K562 (cell line): ENCODE data around the gene XRCC2. TPM values are rescaled to one million over a fixed set of nuclear protein-coding genes. Genes with fewer than 3 reads are reported as not detected.

Experiments used
- C11orf30 ChIP-seq: fragments of 450-650 bp; IDR thresholded peaks from 2 replicates; pipeline ENCODE4 v1.6.1; 2016; ENCODE audit warnings: low read depth, mild to moderate bottlenecking
- CBFA2T2 ChIP-seq: fragments of 450-650 bp; conservative IDR thresholded peaks from 2 replicates; pipeline ENCODE4 v1.6.1; 2017; ENCODE audit warnings: mild to moderate bottlenecking
- CCNT2 ChIP-seq: IDR thresholded peaks from 2 replicates; pipeline ENCODE4 v1.6.1; 2011; ENCODE audit warnings: borderline replicate concordance, low read depth, mild to moderate bottlenecking, moderate library complexity, mixed read lengths, low read length; ENCODE audit not compliant: insufficient read length; ENCODE audit errors: extremely low read depth
- DMBX1 ChIP-seq: fragments of 250-450 bp; sonication (Bioruptor Pico); IDR thresholded peaks from 2 replicates; pipeline ENCODE4 v1.8.0; 2022; ENCODE audit warnings: inconsistent platforms, mild to moderate bottlenecking, moderate library complexity, borderline replicate concordance
- FOSL1 ChIP-seq: fragments of 200-800 bp; sonication (Bioruptor generic); conservative IDR thresholded peaks from 2 replicates; pipeline ENCODE4 v1.6.1; 2016; ENCODE audit warnings: missing genetic modification characterization, missing compliant biosample characterization
- GATA2 ChIP-seq: sonication (generic); formaldehyde crosslinking; IDR thresholded peaks from 2 replicates; pipeline ENCODE4 v1.4.0; 2020; ENCODE audit warnings: mild to moderate bottlenecking, missing genetic modification reagents
- HLTF ChIP-seq: fragments of 450-650 bp; IDR thresholded peaks from 2 replicates; pipeline ENCODE4 v1.6.1; 2016
- MXI1 ChIP-seq: IDR thresholded peaks from 2 replicates; pipeline ENCODE4 v1.6.1; 2011; ENCODE audit warnings: low read depth, mild to moderate bottlenecking, improper control_type of control experiment, low read length
- NFIX ChIP-seq: fragments of 250-450 bp; sonication (Bioruptor Pico); IDR thresholded peaks from 2 replicates; pipeline ENCODE4 v1.4.0; 2020; ENCODE audit warnings: low read depth, mild to moderate bottlenecking, moderate library complexity
- PML ChIP-seq: IDR thresholded peaks from 2 replicates; pipeline ENCODE4 v1.6.1; 2012; ENCODE audit warnings: low read length, inconsistent platforms
- PPARD ChIP-seq: fragments of 250-450 bp; sonication (Bioruptor Pico); IDR thresholded peaks from 2 replicates; pipeline ENCODE4 v1.8.0; 2022; ENCODE audit warnings: inconsistent platforms, mild to moderate bottlenecking, moderate library complexity
- RBFOX2 ChIP-seq: fragments of 200-400 bp; formaldehyde crosslinking; IDR thresholded peaks from 2 replicates; pipeline ENCODE4 v1.6.1; 2017; ENCODE audit warnings: low read depth, mild to moderate bottlenecking, low read length, moderate library complexity
- SIRT6 ChIP-seq: IDR thresholded peaks from one replicate; pipeline ENCODE4 v1.6.1; 2012; ENCODE audit warnings: low read depth, mild to moderate bottlenecking, control low read depth, inconsistent platforms, low read length, moderate library complexity
- SPI1 ChIP-seq: IDR thresholded peaks from 2 replicates; pipeline ENCODE4 v1.6.1; 2011; ENCODE audit warnings: low read depth, low read length, control low read depth, borderline replicate concordance
- STAG1 ChIP-seq: sonication (generic); formaldehyde crosslinking; IDR thresholded peaks from 2 replicates; pipeline ENCODE4 v1.5.0; 2020; ENCODE audit warnings: missing genetic modification reagents, borderline replicate concordance
- TSC22D4 ChIP-seq: fragments of 450-650 bp; IDR thresholded peaks from 2 replicates; pipeline ENCODE4 v1.6.1; 2016; ENCODE audit warnings: missing genetic modification characterization, missing biosample characterization, control low read depth
- ZNF551 ChIP-seq: fragments of 250-450 bp; sonication (Bioruptor Pico); IDR thresholded peaks from 2 replicates; pipeline ENCODE4 v1.5.0; 2021; ENCODE audit warnings: mild to moderate bottlenecking, moderate library complexity
- ZNF583 ChIP-seq: fragments of 250-450 bp; sonication (Bioruptor Pico); IDR thresholded peaks from 2 replicates; pipeline ENCODE4 v1.4.0; 2020
- ZNF695 ChIP-seq: fragments of 450-650 bp; formaldehyde crosslinking; IDR thresholded peaks from 2 replicates; pipeline ENCODE4 v1.4.0; 2020; ENCODE audit warnings: mild to moderate bottlenecking, moderate library complexity
- polyA plus RNA-seq, 8 experiments: library from polyadenylated mRNA; depleted of rRNA in 4 of 8; stranded (reverse) in 5 of 8; unstranded in 3 of 8; fragments of >200 nt; fragmentation: Nextera tagmentation in 2 of 8; fragmentation: Illumina TruSeq in 1 of 8; extraction: Ambion mirVana in 2 of 8; extraction: Trizol in 1 of 8; gene quantifications; 2 replicates each; pipeline versions ENCODE4 v1.2.1 to v1.2.3, GENCODE V29; 2011 to 2014; ENCODE audit warnings: inconsistent platforms in 1 of 8, missing spikeins in 1 of 8
- total RNA-seq, 7 experiments: library from RNA; depleted of rRNA in 6 of 7; stranded (reverse); fragments of >200 nt in 6 of 7; fragmentation: Illumina TruSeq in 2 of 7; extraction: Trizol in 2 of 7; gene quantifications; 2 replicates each; pipeline versions ENCODE4 v1.2.1 to v1.2.3, GENCODE V29; 2011 to 2021; ENCODE audit warnings: low replicate concordance in 1 of 7
- TF ChIP-seq, protein P1 (sequence below): sonication (generic); formaldehyde crosslinking; IDR thresholded peaks from 2 replicates; pipeline ENCODE4 v1.8.0; 2022; ENCODE audit warnings: mild to moderate bottlenecking, missing genetic modification reagents
- TF ChIP-seq, protein P2 (sequence below): sonication (generic); formaldehyde crosslinking; IDR thresholded peaks from 2 replicates; pipeline ENCODE4 v1.4.0; 2020; ENCODE audit warnings: mild to moderate bottlenecking, missing genetic modification reagents

The XRCC2 gene
- total and polyA plus RNA-seq, 9 of the 15 experiments (the other 6 are each of a cell fraction or from before 2014, with no cell fraction given): 16.2 to 58.0 (median 39.8) TPM

DNA sequence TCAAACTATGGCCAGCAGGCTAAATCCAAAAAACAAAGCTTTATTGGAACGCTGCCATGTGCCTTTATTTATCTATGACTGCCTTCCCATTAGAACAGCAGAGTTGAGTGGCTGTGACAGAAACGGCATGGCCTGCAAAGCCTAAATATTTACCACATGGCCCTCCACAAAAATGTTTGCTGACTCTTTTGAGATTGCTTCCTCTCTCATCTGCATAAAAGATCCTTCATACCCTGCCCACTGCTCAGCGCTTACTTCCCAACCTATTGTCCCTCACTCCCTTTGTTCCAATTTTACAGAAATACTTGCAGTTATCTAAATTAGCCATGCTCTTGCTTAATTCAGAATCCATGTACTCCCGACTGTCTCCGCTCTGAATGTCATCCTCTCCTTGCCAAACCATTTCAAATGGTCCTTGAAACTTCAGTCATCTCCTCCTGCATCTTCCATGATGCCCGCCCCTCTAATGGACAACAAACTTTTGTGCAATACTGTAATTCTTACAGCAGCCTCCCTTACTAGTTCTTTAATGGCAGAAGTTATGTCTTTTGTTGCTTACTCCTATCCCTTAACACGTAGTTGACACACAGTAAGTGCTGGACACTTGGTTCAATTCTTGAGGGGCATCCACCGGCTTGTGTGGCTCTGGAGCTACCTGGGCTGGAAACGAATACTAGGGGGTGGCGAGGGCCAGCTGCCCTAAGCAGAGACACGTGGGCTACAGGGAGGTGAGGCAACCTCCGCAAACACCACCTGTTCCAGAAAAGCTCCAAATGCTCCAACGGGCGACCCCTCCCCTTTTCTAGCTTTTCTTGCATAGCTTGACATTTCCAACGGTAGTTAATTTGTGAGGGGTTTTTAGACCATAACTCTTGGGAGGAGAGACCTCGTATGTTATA is 832 bp downstream of the XRCC2 start (continued):
- TF ChIP-seq SPI1 (no peak), STAG1 (CRISPR knock-in tag) (no peak), HLTF (no peak), RBFOX2 (no peak), DMBX1 (no peak), ZNF695 (CRISPR knock-in tag) (no peak), NFIX (no peak), FOSL1 (tag) (no peak), CBFA2T2 (no peak), SIRT6 (no peak), C11orf30 (no peak), CCNT2 (no peak), PPARD (CRISPR knock-in tag) (no peak), MXI1 (peak; percentile 90), ZNF583 (CRISPR knock-in tag) (no peak), GATA2 (CRISPR knock-in tag) (no peak), PML (no peak), ZNF551 (CRISPR knock-in tag) (no peak), TSC22D4 (tag) (0 out of 2 replicates have a peak, but pooled peaks have one; percentile 4)
- TF ChIP-seq, protein P1, sequence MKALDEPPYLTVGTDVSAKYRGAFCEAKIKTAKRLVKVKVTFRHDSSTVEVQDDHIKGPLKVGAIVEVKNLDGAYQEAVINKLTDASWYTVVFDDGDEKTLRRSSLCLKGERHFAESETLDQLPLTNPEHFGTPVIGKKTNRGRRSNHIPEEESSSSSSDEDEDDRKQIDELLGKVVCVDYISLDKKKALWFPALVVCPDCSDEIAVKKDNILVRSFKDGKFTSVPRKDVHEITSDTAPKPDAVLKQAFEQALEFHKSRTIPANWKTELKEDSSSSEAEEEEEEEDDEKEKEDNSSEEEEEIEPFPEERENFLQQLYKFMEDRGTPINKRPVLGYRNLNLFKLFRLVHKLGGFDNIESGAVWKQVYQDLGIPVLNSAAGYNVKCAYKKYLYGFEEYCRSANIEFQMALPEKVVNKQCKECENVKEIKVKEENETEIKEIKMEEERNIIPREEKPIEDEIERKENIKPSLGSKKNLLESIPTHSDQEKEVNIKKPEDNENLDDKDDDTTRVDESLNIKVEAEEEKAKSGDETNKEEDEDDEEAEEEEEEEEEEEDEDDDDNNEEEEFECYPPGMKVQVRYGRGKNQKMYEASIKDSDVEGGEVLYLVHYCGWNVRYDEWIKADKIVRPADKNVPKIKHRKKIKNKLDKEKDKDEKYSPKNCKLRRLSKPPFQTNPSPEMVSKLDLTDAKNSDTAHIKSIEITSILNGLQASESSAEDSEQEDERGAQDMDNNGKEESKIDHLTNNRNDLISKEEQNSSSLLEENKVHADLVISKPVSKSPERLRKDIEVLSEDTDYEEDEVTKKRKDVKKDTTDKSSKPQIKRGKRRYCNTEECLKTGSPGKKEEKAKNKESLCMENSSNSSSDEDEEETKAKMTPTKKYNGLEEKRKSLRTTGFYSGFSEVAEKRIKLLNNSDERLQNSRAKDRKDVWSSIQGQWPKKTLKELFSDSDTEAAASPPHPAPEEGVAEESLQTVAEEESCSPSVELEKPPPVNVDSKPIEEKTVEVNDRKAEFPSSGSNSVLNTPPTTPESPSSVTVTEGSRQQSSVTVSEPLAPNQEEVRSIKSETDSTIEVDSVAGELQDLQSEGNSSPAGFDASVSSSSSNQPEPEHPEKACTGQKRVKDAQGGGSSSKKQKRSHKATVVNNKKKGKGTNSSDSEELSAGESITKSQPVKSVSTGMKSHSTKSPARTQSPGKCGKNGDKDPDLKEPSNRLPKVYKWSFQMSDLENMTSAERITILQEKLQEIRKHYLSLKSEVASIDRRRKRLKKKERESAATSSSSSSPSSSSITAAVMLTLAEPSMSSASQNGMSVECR (CRISPR knock-in tag): peak; percentile 34; the same call in 1 of the 2 replicates
- TF ChIP-seq, protein P2, sequence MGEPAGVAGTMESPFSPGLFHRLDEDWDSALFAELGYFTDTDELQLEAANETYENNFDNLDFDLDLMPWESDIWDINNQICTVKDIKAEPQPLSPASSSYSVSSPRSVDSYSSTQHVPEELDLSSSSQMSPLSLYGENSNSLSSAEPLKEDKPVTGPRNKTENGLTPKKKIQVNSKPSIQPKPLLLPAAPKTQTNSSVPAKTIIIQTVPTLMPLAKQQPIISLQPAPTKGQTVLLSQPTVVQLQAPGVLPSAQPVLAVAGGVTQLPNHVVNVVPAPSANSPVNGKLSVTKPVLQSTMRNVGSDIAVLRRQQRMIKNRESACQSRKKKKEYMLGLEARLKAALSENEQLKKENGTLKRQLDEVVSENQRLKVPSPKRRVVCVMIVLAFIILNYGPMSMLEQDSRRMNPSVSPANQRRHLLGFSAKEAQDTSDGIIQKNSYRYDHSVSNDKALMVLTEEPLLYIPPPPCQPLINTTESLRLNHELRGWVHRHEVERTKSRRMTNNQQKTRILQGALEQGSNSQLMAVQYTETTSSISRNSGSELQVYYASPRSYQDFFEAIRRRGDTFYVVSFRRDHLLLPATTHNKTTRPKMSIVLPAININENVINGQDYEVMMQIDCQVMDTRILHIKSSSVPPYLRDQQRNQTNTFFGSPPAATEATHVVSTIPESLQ (CRISPR knock-in tag): no peak
